Measurements from ENCODE around the gene CATSPER1.

- TF ChIP-seq PBX3 (IDR thresholded peaks at IDR 0.05) (no peak), CTCF (IDR thresholded peaks at IDR 0.05) (no peak), RAD21 (conservative IDR thresholded peaks at IDR 0.05 in 1 of 2, IDR thresholded peaks at IDR 0.05 in 1 of 2) (no peak)
Measured at GRCh38 chr11:66062408-66062807, 36.1 kb upstream of the CATSPER1 start.
